Measurements from ENCODE around the gene PRKN. TPM values are rescaled to one million over a fixed set of nuclear protein-coding genes. Genes with fewer than 3 reads are reported as not detected.

PRKN gene
- total and polyA plus RNA-seq, 2 experiments from 2014 or later: 0.10 to 0.84 TPM

GRCh38 chr6:162680871-162681270, 46.7 kb downstream of the PRKN start:
- TF ChIP-seq NANOG (IDR thresholded peaks at IDR 0.05; ENCODE audit: borderline replicate concordance): no peak
- TF ChIP-seq, protein P1, sequence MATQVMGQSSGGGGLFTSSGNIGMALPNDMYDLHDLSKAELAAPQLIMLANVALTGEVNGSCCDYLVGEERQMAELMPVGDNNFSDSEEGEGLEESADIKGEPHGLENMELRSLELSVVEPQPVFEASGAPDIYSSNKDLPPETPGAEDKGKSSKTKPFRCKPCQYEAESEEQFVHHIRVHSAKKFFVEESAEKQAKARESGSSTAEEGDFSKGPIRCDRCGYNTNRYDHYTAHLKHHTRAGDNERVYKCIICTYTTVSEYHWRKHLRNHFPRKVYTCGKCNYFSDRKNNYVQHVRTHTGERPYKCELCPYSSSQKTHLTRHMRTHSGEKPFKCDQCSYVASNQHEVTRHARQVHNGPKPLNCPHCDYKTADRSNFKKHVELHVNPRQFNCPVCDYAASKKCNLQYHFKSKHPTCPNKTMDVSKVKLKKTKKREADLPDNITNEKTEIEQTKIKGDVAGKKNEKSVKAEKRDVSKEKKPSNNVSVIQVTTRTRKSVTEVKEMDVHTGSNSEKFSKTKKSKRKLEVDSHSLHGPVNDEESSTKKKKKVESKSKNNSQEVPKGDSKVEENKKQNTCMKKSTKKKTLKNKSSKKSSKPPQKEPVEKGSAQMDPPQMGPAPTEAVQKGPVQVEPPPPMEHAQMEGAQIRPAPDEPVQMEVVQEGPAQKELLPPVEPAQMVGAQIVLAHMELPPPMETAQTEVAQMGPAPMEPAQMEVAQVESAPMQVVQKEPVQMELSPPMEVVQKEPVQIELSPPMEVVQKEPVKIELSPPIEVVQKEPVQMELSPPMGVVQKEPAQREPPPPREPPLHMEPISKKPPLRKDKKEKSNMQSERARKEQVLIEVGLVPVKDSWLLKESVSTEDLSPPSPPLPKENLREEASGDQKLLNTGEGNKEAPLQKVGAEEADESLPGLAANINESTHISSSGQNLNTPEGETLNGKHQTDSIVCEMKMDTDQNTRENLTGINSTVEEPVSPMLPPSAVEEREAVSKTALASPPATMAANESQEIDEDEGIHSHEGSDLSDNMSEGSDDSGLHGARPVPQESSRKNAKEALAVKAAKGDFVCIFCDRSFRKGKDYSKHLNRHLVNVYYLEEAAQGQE (IDR thresholded peaks at IDR 0.05; ENCODE audit: unreplicated experiment): no peak
- TF ChIP-seq EZH2phosphoT487 (IDR thresholded peaks at IDR 0.05; ENCODE audit: unreplicated experiment): no peak
- TF ChIP-seq ZNF114 (CRISPR knock-in tag; IDR thresholded peaks at IDR 0.05): no peak
- TF ChIP-seq CREB1 (CRISPR knock-in tag; IDR thresholded peaks at IDR 0.05; ENCODE audit: low read depth): no peak
- TF ChIP-seq EZH2 (IDR thresholded peaks at IDR 0.05; ENCODE audit: low read depth, unreplicated experiment): no peak
- no peak for TF ChIP-seq ZNF331 (CRISPR knock-in tag; IDR thresholded peaks at IDR 0.05; ENCODE audit: low read depth)
- TF ChIP-seq, protein P2, sequence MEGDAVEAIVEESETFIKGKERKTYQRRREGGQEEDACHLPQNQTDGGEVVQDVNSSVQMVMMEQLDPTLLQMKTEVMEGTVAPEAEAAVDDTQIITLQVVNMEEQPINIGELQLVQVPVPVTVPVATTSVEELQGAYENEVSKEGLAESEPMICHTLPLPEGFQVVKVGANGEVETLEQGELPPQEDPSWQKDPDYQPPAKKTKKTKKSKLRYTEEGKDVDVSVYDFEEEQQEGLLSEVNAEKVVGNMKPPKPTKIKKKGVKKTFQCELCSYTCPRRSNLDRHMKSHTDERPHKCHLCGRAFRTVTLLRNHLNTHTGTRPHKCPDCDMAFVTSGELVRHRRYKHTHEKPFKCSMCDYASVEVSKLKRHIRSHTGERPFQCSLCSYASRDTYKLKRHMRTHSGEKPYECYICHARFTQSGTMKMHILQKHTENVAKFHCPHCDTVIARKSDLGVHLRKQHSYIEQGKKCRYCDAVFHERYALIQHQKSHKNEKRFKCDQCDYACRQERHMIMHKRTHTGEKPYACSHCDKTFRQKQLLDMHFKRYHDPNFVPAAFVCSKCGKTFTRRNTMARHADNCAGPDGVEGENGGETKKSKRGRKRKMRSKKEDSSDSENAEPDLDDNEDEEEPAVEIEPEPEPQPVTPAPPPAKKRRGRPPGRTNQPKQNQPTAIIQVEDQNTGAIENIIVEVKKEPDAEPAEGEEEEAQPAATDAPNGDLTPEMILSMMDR (conservative IDR thresholded peaks at IDR 0.05; ENCODE audit: low read depth in 2 of 2): no peak
- no peak for TF ChIP-seq POLR2AphosphoS5 (IDR thresholded peaks at IDR 0.05; ENCODE audit: low read depth)
- TF ChIP-seq ETS1 (IDR thresholded peaks at IDR 0.05): no peak
- no peak for TF ChIP-seq STAT1 (IDR thresholded peaks at IDR 0.05; ENCODE audit: unreplicated experiment)
- TF ChIP-seq JUNB (IDR thresholded peaks at IDR 0.05; ENCODE audit: unreplicated experiment): no peak
- TF ChIP-seq ZNF462 (CRISPR knock-in tag; IDR thresholded peaks at IDR 0.05): no peak
- Histone ChIP-seq H3F3A (replicated peaks; ENCODE audit: low read depth) (no peaks in the 10 kb centered on the region), H3K4me2 (no peak overlapping the region), H3K9me2 (ENCODE audit: insufficient read depth) (no peaks in the 10 kb centered on the region), H3K79me2 (replicated peaks; ENCODE audit: insufficient read depth) (no peaks in the 10 kb centered on the region), H3K27ac (ENCODE audit: low read depth) (no peak overlapping the region), H4K20me1 (replicated peaks; ENCODE audit: insufficient read depth) (no peaks in the 10 kb centered on the region), H3K36me3 (ENCODE audit: insufficient read depth) (no peaks in the 10 kb centered on the region), H3K4me1 (ENCODE audit: insufficient read depth) (no peaks in the 10 kb centered on the region), H3K4me3 (no peak overlapping the region), H3K27me3 (ENCODE audit: insufficient read depth) (no peaks in the 10 kb centered on the region), H2AFZ (no peak overlapping the region)
- Mint-ChIP-seq H3K27ac (no peak overlapping the region), H3K4me3 (no peak overlapping the region), H3K36me3 (ENCODE audit: low read depth) (no peaks in the 10 kb centered on the region), H3K27me3 (ENCODE audit: insufficient read depth, low read depth, poor library complexity) (no peaks in the 10 kb centered on the region), H3K4me1 (peaks cover 4% of the 10 kb centered on the region; the same call in 1 of the 3 replicates), H3K9me3 (no peaks in the 10 kb centered on the region)
- ATAC-seq (no peak), DNase-seq (ENCODE audit: low spot score) (no peak)

Measured in GM23338 (cell line).